Esophagus muscularis mucosa (tissue), 4 donors: ENCODE results near the gene NUDT14.

Experiments used
- EP300 ChIP-seq: sonication (generic); formaldehyde crosslinking; IDR thresholded peaks from one replicate; pipeline ENCODE4 v1.6.1; 2017; ENCODE audit warnings: antibody characterized with exemption
- POLR2A ChIP-seq: fragments of 450-650 bp; IDR thresholded peaks from one replicate; pipeline ENCODE4 v1.6.1; 2017; ENCODE audit warnings: antibody characterized with exemption, moderate library complexity, mild to moderate bottlenecking, low read depth
- POLR2AphosphoS5 ChIP-seq, 2 donors: sonication (generic); formaldehyde crosslinking; IDR thresholded peaks; one replicate each; pipeline ENCODE4 v1.6.1; 2017; ENCODE audit warnings: antibody characterized with exemption in 2 of 2
- TF ChIP-seq, protein P1 (sequence below), 3 experiments: fragments of 200-600 bp in 2 of 3; fragments of 450-650 bp in 1 of 3; sonication (generic) in 2 of 3; IDR thresholded peaks; one replicate each; pipeline ENCODE4 v1.5.1; 2017 to 2019; ENCODE audit warnings: antibody characterized with exemption in 3 of 3, mild to moderate bottlenecking in 2 of 3, moderate library complexity in 1 of 3

DNA sequence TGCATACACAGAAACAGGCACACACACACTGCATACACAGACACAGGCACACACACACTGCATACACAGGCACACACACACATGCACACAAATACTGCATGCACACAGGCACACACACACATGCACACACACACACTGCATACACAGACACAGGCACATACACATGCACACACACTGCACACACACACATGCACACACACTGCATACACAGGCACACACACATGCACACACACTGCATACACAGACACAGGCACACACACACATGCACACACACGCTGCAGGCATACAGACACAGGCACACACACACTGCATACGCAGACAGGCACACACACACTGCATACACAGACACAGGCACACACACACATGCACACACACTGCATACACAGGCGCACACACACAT lies 34.5 kb upstream of the NUDT14 start:
- TF ChIP-seq POLR2AphosphoS5 (IDR thresholded peaks at IDR 0.05) (no peak), POLR2A (no peak), EP300 (no peak)
- TF ChIP-seq, protein P1, sequence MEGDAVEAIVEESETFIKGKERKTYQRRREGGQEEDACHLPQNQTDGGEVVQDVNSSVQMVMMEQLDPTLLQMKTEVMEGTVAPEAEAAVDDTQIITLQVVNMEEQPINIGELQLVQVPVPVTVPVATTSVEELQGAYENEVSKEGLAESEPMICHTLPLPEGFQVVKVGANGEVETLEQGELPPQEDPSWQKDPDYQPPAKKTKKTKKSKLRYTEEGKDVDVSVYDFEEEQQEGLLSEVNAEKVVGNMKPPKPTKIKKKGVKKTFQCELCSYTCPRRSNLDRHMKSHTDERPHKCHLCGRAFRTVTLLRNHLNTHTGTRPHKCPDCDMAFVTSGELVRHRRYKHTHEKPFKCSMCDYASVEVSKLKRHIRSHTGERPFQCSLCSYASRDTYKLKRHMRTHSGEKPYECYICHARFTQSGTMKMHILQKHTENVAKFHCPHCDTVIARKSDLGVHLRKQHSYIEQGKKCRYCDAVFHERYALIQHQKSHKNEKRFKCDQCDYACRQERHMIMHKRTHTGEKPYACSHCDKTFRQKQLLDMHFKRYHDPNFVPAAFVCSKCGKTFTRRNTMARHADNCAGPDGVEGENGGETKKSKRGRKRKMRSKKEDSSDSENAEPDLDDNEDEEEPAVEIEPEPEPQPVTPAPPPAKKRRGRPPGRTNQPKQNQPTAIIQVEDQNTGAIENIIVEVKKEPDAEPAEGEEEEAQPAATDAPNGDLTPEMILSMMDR (IDR thresholded peaks at IDR 0.05) = no peak
